Measurements from ENCODE around the gene SELPLG.

Gene SELPLG

GRCh38 chr12:108618079-108618952 is 15.4 kb downstream of the SELPLG start:
- DNase-seq, result peak; percentile 75 to 78

DNA sequence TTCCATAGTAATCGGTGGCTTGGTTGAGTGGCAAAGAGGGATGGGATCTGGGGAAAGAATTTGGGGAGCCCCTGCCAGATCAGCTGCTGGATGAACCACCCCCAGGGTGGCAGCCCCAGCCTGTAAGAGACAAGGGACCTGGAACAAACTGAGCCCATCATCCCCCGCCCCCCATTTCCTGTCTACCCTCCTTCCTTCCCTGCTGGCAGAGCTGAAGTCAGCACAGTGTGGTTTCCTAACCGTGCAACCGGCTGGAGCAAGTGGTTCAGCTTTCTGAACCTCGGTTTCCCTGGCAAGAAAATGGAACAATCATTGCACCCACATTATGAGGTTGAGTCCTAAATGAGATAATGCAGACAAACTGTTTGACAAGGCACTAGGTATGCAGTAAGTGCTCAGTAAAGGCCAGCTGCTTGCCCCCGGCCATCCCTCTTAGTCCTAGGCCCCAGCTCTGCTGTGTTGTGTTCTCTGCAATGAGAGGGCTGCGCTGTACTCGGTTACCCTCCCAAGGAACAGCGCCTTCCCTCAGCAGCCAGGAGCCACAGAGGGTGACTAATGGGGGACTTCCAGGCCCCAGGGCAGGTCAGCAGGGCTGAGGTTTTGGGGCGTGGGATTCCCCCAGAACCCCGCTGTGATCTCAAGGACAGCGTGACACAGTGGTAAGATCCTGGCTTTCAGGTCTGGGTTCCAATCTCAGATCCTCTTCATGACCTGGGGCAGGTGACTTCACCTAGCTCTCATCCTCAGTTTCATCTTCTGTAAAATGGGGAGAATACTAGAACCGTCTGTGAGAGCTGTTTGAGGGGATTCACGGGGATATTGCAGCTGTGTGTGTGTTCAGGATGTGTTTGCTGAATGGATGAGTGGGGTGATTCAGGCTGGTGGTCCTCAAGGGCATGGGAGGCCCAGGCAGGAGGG is 16.5 kb downstream of the SELPLG start:
- no peak for DNase-seq

DNA sequence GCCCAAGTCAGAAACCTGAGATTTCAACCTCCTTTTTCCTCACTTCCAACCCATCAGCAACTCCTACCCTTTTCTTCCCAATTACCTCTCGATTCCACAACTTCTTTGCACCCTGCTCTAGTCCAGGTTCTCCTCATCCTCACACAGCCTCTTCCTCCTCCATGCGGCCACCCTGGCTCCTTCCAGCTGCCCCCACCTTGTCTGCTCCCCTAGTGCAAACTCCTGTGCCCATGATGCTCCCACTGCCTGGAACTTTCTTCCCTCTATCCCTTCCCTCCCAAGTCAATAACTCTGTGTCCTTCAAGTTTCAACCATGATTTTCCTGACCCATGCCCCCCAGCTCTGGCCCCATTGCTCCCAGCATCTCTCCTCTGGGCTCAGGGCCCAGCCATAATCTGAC is 17.3 kb downstream of the SELPLG start:
- no peak for DNase-seq

DNA sequence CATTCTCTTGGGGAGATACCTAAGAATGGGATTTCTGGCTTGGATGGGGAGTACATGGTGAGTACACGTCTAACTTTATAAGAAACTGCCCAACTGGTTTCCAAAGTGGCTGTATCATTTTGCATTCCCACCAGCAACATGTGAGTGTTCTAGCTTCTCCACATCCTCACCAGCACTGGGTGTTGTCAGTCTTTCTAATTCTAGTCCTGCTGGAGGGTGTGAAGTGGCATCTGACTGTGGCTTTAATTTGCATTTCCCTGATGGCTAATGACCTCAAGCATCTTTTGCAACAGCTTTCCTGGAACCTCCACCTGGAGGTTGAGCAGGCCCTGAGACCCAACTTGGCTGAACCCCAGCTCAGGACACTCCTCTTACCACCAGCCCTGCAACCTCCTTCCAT is 17.8 kb downstream of the SELPLG start:
- no peak for DNase-seq

GRCh38 chr12:108614639-108615038 is 19.1 kb downstream of the SELPLG start:
- DNase-seq, result no peak

DNA sequence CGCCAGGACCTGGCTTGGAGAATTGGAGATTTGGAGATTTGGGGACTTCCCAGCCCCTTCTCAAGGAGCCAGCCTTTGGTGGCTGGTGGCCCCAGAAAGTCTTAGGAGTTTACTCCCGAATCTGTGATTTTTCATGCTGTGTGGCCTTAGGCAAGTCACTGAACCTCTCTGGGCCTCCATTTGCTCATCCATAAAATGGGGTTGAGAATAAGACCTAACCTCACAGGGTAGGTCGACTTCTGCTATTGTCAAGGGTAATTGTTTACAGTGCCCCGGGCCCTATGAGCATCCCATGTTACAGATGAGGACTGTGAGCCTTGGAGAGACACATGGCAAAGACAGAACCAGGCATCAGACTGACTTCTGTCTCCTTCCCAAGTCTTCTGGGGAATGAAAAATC is 19.7 kb downstream of the SELPLG start:
- no peak for DNase-seq

GRCh38 chr12:108613548-108613947 is 20.1 kb downstream of the SELPLG start:
- DNase-seq, result no peak

DNA sequence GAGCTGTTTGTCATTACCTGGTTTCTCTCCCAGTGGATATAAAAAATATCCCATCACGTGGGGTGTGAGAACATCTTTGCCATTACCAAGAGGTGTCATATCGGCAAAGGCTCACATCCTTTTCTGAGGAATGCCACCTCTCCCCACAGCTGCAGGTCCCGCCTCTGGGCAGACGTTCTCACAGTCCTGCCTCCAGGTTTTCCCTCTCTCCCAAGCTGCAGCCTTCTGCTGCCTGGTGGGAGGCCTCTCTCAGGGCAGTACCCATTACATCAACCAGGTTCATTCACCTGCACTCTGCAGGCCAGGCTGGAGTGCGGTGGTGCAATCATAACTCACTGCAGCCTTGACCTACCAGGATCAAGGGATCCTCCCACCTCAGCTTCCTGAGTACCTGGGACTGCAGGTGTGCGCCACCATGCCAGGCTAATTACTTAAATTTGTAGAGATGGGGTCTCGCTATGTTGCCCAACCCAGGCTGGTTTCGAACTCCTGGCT is 20.9 kb downstream of the SELPLG start:
- no peak for DNase-seq

GRCh38 chr12:108611884-108612415 is 21.7 kb downstream of the SELPLG start:
- no peak for DNase-seq

DNA sequence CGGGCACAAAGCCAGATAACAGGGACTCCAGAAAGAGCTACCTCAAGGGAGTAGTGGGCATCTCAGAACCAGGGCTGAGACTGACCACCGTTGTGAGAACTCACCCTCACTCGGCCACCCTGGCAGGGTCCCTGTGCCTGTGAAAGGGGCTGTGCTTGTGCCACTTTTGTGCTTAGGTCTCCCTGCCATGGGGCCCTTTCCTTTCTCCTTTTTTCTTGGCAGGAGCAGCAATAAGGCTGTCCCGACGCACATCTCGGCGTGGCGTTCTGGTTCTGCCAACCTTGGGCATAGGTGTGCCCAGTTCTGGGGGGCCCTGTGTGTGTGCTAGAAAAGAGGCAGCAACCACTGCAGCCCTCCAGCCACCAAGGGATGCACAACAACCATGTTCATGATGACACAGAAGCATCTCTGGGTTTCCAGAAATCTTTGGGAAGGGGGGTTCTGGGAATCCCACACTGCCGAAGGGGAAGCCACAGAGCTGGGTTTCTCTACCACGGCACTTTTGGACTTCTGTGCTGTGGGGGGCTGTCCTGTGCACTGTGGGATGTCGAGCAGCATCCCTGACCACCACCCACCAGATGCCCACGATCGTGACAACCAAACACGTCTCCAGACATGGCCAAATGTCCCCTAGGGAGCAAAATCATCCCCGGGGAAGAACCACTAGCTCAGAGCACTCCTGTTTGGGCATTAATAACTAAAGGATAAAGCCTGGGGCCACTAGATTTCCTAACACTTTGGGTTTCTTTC is 22.7 kb downstream of the SELPLG start:
- DNase-seq, result no peak

- no peak for DNase-seq
These were observed 23.3 kb downstream of the SELPLG start for GRCh38 chr12:108610336-108610815.

GRCh38 chr12:108609537-108610335 is 24.0 kb downstream of the SELPLG start:
- DNase-seq, result no peak

DNA sequence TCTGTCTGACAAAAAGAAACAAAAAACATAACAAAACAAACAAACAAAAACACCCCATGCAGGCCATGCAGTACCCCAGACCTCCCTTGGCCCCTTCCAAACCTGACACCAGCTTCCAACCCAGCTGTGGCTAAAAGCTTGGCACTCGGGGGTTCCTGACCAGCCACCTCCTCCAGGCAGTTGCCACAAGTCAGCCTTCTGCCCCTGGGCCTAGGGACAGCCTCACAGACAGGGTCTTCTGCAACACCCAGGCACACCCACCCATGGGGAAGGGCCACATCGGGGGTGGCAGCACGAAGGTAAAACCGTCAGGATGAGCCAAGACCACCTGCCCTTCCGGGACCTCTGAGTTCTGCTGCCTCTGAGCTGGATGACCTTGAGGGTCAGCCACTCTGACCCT is 25.1 kb downstream of the SELPLG start:
- no peak for DNase-seq

- DNase-seq, result no peak
These were observed 25.6 kb downstream of the SELPLG start for GRCh38 chr12:108607981-108608600.

- no peak for DNase-seq
These were observed 27.2 kb downstream of the SELPLG start for GRCh38 chr12:108606492-108606891.

- no peak for DNase-seq
These were observed 27.8 kb downstream of the SELPLG start for GRCh38 chr12:108605690-108606406.

DNA sequence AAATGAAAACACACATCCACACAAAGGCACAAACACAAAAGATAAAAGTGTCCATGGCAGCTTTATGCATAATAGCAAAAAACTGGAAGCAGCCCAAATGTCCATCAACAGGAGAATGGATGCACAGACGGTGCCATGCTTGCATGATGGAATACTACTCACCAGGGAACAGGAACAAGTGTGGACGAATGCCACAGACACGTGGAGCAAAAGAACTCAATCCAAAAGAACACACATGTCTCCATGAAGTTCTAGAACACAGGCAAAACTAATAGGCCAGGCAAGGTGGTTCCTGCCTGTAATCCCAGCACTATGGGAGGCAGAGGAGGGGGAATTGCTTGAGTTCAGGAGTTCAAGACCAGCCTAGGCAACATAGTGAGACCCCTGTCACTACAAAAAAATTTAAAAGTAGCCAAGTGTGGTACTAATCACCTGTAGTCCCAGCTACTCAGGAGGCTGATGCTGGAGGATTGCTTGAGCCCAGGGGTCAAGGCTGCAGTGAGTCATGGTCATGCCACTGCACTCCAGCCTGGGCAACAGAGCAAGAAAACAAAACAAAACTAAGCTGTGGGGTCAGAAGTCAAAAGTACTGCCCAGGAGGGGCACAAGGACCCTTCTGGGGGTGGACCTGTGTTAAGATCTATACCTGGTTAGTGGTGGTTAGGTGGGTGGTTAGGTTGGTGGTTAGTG is 28.5 kb downstream of the SELPLG start:
- no peak for DNase-seq

GRCh38 chr12:108604208-108604941 is 29.3 kb downstream of the SELPLG start:
- no peak for DNase-seq

- DNase-seq, result no peak
These were observed 30.0 kb downstream of the SELPLG start for GRCh38 chr12:108603743-108604142.

Data from NCI-H2081 (cell line).